Heart left ventricle (tissue), 16 donors: Measurements from ENCODE around the gene SCNN1G. TPM values are rescaled to one million over a fixed set of nuclear protein-coding genes. Genes with fewer than 3 reads are reported as not detected.

Source experiments
- ATAC-seq, 4 donors: fragments of 200-7000 bp; cut with Tn5 transposase; one replicate each; pipeline ENCODE4 v1.9.1; 2020 to 2022; ENCODE audit warnings: moderate library complexity in 4 of 4, mild to moderate bottlenecking in 3 of 4, moderate number of reproducible peaks in 1 of 4
- DNase-seq, 5 donors: peaks; one replicate each; pipeline ENCODE4 v3.0.0-alpha.2; 2020
- H3K27ac ChIP-seq, 12 donors: fragments of 200-600 bp; sonication (generic) in 4 of 12; one replicate each; pipeline versions ENCODE4 v1.5.0 to v1.8.0; 2016 to 2022; ENCODE audit warnings: mild to moderate bottlenecking in 2 of 12
- H3K27me3 ChIP-seq, 9 donors: fragments of 200-600 bp; sonication (generic) in 2 of 9; one replicate each; pipeline versions ENCODE4 v1.5.1 to v1.8.0; 2016 to 2022; ENCODE audit warnings: mild to moderate bottlenecking in 3 of 9
- H3K36me3 ChIP-seq, 9 donors: fragments of 200-600 bp; sonication (generic) in 2 of 9; one replicate each; pipeline versions ENCODE4 v1.5.0 to v1.8.0; 2018 to 2022; ENCODE audit warnings: mild to moderate bottlenecking in 2 of 9
- H3K4me1 ChIP-seq, 12 donors: fragments of 200-600 bp; sonication (generic) in 4 of 12; one replicate each; pipeline versions ENCODE4 v1.5.0 to v1.8.0; 2016 to 2022; ENCODE audit warnings: mild to moderate bottlenecking in 3 of 12
- H3K4me3 ChIP-seq, 12 donors: fragments of 200-600 bp; sonication (generic) in 4 of 12; one replicate each; pipeline versions ENCODE4 v1.5.0 to v1.8.0; 2017 to 2022; ENCODE audit warnings: mild to moderate bottlenecking in 9 of 12, moderate library complexity in 4 of 12
- H3K9me3 ChIP-seq, 12 donors: fragments of 200-600 bp; sonication (generic) in 4 of 12; one replicate each; pipeline versions ENCODE4 v1.5.0 to v1.8.0; 2016 to 2022; ENCODE audit warnings: mild to moderate bottlenecking in 1 of 12
- POLR2A ChIP-seq, 2 donors: fragments of 450-650 bp; IDR thresholded peaks; one replicate each; pipeline ENCODE4 v1.6.1; 2017; ENCODE audit warnings: antibody characterized with exemption in 2 of 2, mild to moderate bottlenecking in 2 of 2, moderate library complexity in 2 of 2
- WGBS, 4 donors: extraction: QIAGEN DNeasy Blood & Tissue Kit in 2 of 4; methylation state at CpG; one replicate each; pipeline versions ENCODE4 v1.1.5 to v1.1.7; 2013 to 2018; 5-methylcytosine and 5-hydroxymethylcytosine counted together
- intact Hi-C, 10 donors: fragments of 100-400 bp; cut with DNase I; formaldehyde crosslinking; loops; one replicate each; pipeline versions ENCODE4 v1.11.1 to v1.14.2; 2022
- polyA plus RNA-seq, 2 donors: library from polyadenylated mRNA; stranded (reverse); fragments of 200-250 nt; gene quantifications; one replicate each; pipeline ENCODE4 v1.2.3, GENCODE V29; 2013
- total RNA-seq, 9 donors: library from RNA; depleted of rRNA in 2 of 9; stranded (reverse); fragments of >200 nt in 2 of 9; fragmentation: NEBNext Ultra II Directional in 3 of 9; extraction: Animal tissue kit (Norgen Biotek cat#: 25700) in 3 of 9; gene quantifications; one replicate each; pipeline versions ENCODE4 v1.1.0 to v1.2.4, GENCODE V29; 2016 to 2023
- TF ChIP-seq, protein P1 (sequence below), 12 donors: fragments of 200-600 bp; sonication (generic) in 4 of 12; IDR thresholded peaks; one replicate each; pipeline versions ENCODE4 v1.5.0 to v1.8.0; 2018 to 2022; ENCODE audit warnings: antibody characterized with exemption in 12 of 12, mild to moderate bottlenecking in 5 of 12
- donor health status: ischemic (EF 13 %, LVEDD 7.1; RV severe dilation, severe dysfunction).
- donor health status: healthy with polysubstance abuse.
- donor health status: DM: no; HTN: yes; CAD: no.
- donor health status: DM: no; HTN: no; CAD: no.
- donor health status: ischemic (EF 25% LVEDD 6.9; RV normal size, moderate dysfunction).
- donor health status: ischemic (EF 25% LVEDD 5.7; RV mildly dilated, moderate dysfunction).
- donor health status: healthy.
- donor health status: DM: yes; HTN: yes; CAD: no.
- donor health status: ischemic (EF 35%, LVEDD 5.7; RV mildly dilated, moderate dysfunction).
- donor health status: nonischemic (EF 11% LVEDD 7.7; RV severe dilation, severe dysfunction).
- donor health status: DM: yes; HTN: yes; CAD: no.
- donor health status: PGD.
- donor health status: ischemic (EF 29% LVEDD 5.4; RV normal size, mild dysfunction).
- donor health status: nonischemic (EF 23%, LVEDD 6.1; RV moderate dilation, normal function).

SCNN1G gene
- total and polyA plus RNA-seq, 11 donors: 0.03 to 0.20 (median 0.12) TPM; not detected in 7

DNA sequence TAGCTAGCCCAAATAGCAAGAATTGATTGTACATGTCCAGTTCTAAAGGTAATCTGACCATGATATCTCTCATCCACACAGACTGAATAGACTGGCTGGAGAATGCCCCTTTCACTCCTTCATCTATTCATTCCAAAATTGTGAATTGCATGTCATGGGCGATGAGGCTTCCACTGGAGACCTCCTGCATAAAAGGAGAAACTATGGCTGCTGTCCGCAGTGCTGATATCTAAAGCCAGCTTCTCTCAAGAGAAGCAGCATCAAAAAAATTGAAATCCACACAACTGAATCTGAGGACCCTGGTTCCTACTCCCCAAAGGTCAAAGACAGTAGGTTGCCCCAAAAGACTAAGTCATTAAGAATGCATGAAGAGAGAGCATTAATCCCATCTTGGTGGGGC, 7.9 kb upstream of the SCNN1G start:
- ATAC-seq (no peak), DNase-seq (no peak)
- Histone ChIP-seq H3K9me3 (no peaks in the 10 kb centered on the region), H3K4me1 (no peaks in the 10 kb centered on the region), H3K36me3 (no peaks in the 10 kb centered on the region), H3K27me3 (peaks cover 0 to 28% (median 3%) of the 10 kb centered on the region in 9 donors), H3K27ac (no peak overlapping the region), H3K4me3 (no peak overlapping the region)
- WGBS, 4 donors: 28 to 38% (median 35%) methylated on average over 2 of the region's 2 CpGs
- no peak for TF ChIP-seq POLR2A (IDR thresholded peaks at IDR 0.05)
- TF ChIP-seq, protein P1, sequence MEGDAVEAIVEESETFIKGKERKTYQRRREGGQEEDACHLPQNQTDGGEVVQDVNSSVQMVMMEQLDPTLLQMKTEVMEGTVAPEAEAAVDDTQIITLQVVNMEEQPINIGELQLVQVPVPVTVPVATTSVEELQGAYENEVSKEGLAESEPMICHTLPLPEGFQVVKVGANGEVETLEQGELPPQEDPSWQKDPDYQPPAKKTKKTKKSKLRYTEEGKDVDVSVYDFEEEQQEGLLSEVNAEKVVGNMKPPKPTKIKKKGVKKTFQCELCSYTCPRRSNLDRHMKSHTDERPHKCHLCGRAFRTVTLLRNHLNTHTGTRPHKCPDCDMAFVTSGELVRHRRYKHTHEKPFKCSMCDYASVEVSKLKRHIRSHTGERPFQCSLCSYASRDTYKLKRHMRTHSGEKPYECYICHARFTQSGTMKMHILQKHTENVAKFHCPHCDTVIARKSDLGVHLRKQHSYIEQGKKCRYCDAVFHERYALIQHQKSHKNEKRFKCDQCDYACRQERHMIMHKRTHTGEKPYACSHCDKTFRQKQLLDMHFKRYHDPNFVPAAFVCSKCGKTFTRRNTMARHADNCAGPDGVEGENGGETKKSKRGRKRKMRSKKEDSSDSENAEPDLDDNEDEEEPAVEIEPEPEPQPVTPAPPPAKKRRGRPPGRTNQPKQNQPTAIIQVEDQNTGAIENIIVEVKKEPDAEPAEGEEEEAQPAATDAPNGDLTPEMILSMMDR (IDR thresholded peaks at IDR 0.05): no peak
- intact Hi-C loops: no loop called here

DNA sequence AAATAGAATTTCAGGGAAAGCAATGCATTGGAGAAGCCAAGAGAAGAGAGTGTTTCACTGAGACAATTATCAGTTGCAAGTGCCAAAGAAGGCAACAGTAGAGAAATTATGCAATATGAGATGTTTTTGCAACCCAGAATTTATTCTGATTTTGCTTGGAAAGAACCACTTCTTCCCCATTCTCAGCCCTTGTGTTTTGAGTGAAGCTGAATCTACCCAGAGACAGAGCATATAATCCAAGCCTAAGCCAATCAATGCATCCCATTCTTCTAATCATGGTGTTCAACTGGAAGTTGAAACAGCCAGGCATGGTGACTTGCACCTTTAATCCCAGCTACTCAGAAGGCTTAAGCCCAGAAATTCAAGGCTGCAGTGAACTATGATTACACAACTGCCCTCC, 6.9 kb upstream of the SCNN1G start:
- no peak overlapping the region for H3K4me3 ChIP-seq
- H3K27ac ChIP-seq: no peak overlapping the region
- intact Hi-C loops: no loop called here
- DNase-seq: no peak
- H3K36me3 ChIP-seq: no peaks in the 10 kb centered on the region
- H3K27me3 ChIP-seq: peaks cover 0 to 30% (median 8%) of the 10 kb centered on the region in 9 donors
- no peaks in the 10 kb centered on the region for H3K9me3 ChIP-seq
- ATAC-seq: no peak
- TF ChIP-seq, protein P1 (IDR thresholded peaks at IDR 0.05): no peak
- no peak for TF ChIP-seq POLR2A (IDR thresholded peaks at IDR 0.05)
- H3K4me1 ChIP-seq: no peaks in the 10 kb centered on the region

DNA sequence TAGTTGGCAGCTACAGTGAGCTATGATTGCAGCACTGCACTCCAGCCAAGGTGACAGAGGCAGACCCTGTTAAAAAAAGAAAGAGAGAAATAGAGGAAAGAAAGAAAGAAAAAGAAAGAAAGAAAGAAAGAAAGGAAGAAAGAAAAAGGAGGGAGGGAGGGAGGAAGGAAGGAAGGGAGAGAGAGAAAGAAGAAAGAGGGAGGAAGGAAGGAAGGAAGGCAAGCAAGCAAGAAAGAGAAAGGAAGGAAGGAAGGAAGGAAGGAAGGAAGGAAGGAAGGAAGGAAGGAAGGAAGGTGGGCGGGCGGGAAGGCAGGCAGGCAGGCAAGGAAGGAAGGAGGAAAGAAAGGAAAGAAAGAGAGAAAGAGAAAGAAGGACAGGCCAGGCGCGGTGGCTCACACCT, 1.0 kb upstream of the SCNN1G start:
- no peaks in the 10 kb centered on the region for H3K9me3 ChIP-seq
- H3K27ac ChIP-seq: no peak overlapping the region
- 78 to 87% (median 84%) methylated on average over 4 of the region's 4 CpGs for WGBS, 4 donors
- intact Hi-C loops: loop anchor here in 4 of 10 donors (10.0 kb wide), 4 partner anchors 63 to 287 kb away; no protein-coding TSS in a partner anchor
- H3K4me1 ChIP-seq: peaks cover 0 to 28% (median 12%) of the 10 kb centered on the region in 12 donors
- ATAC-seq (no peak), DNase-seq (no peak)
- H3K36me3 ChIP-seq: no peaks in the 10 kb centered on the region
- no peak overlapping the region for H3K4me3 ChIP-seq
- peaks cover 10 to 58% (median 34%) of the 10 kb centered on the region in 9 donors for H3K27me3 ChIP-seq
- no peak for TF ChIP-seq POLR2A (IDR thresholded peaks at IDR 0.05)
- TF ChIP-seq, protein P1 (IDR thresholded peaks at IDR 0.05): no peak

DNA sequence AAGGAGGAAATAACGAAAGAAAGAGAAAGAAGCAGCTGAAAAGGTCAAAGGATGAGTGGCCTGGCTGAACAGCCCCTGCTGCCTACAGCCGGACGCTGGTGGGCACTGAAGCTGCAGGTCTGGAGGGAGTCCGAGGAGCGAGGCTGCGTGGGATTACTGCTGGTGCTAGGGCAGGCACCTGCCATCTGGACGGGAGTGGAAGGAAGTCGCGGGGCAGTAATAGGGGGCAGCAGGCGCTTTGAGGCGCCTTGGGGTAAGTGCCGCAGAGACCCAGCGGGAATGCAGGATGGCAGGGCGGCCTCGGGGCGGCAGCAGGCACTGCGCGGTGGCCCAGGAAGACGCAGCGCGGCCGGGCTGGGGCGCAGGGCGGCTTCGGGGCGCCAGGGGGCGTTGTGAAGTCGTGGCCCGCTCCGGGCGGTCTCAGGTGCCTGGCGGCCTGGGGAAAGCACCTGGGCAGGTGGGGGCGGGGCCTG, 303 bp upstream of the SCNN1G start:
- Histone ChIP-seq H3K4me3 (peak overlapping the region in 11 of 12 donors; percentile 34 to 52 (median 44)), H3K4me1 (peaks cover 0 to 28% (median 12%) of the 10 kb centered on the region in 12 donors), H3K27ac (no peak overlapping the region), H3K9me3 (no peaks in the 10 kb centered on the region), H3K27me3 (peaks cover 10 to 58% (median 32%) of the 10 kb centered on the region in 9 donors), H3K36me3 (no peaks in the 10 kb centered on the region)
- intact Hi-C loops: loop anchor here (1.0 to 10.0 kb wide), 8 partner anchors 63 to 287 kb away; no protein-coding TSS in a partner anchor
- DNase-seq (peak; percentile 52 to 87 (median 68)), ATAC-seq (peak; percentile 79 to 97 (median 96))
- TF ChIP-seq, protein P1 (IDR thresholded peaks at IDR 0.05): peak; percentile 78 to 99 (median 94)
- TF ChIP-seq POLR2A (IDR thresholded peaks at IDR 0.05): no peak
- 3 to 9% (median 6%) methylated on average over 16 to 33 of the region's 33 CpGs for WGBS, 4 donors
